Left ventricle myocardium inferior (tissue), 1 donor: ENCODE results near the gene ASB18. TPM values are rescaled to one million over a fixed set of nuclear protein-coding genes. Genes with fewer than 3 reads are reported as not detected.

Experiments used
- DNase-seq: peaks from one replicate; pipeline ENCODE4 v3.0.0-alpha.2; 2020
- H3K27ac ChIP-seq: fragments of 200-600 bp; replicated peaks from 2 replicates; pipeline ENCODE4 v1.8.0; 2021
- H3K27me3 ChIP-seq: fragments of 200-600 bp; 2 replicates; pipeline ENCODE4 v1.8.0; 2021; ENCODE audit warnings: low read depth
- H3K36me3 ChIP-seq: fragments of 200-600 bp; 2 replicates; pipeline ENCODE4 v1.8.0; 2021
- H3K4me1 ChIP-seq: fragments of 200-600 bp; 2 replicates; pipeline ENCODE4 v1.8.0; 2021
- H3K4me3 ChIP-seq: fragments of 200-600 bp; 2 replicates; pipeline ENCODE4 v1.8.0; 2021; ENCODE audit warnings: mild to moderate bottlenecking, moderate library complexity
- H3K9me3 ChIP-seq: fragments of 200-600 bp; replicated peaks from 2 replicates; pipeline ENCODE4 v1.8.0; 2021
- CTCF ChIP-seq: fragments of 200-600 bp; IDR thresholded peaks from 2 replicates; pipeline ENCODE4 v1.8.0; 2021; ENCODE audit warnings: antibody characterized with exemption, mild to moderate bottlenecking, borderline replicate concordance
- intact Hi-C: fragments of 100-400 bp; cut with micrococcal nuclease; formaldehyde crosslinking; loops from one replicate; pipeline ENCODE4 v1.11.0; 2022
- total RNA-seq: library from RNA; stranded (reverse); fragmentation: NEBNext Ultra II Directional; extraction: Animal tissue kit (Norgen Biotek cat#: 25700); gene quantifications from one replicate; pipeline ENCODE4 v1.2.1, GENCODE V29; 2021
- donor health status: DM: no; HTN: yes; CAD: no; lungs with severe emphysema.

The ASB18 gene
- total RNA-seq, 1 donor from 2014 or later: 11.3 TPM

GRCh38 chr2:236173036-236173728, 91.0 kb downstream of the ASB18 start:
- intact Hi-C loops: no loop called here
- DNase-seq: no peak
- H3K27ac ChIP-seq: no peak overlapping the region
- H3K4me1 ChIP-seq: peaks cover 55% of the 10 kb centered on the region
- TF ChIP-seq CTCF: no peak
- no peaks in the 10 kb centered on the region for H3K9me3 ChIP-seq
- no peak overlapping the region for H3K4me3 ChIP-seq
- peaks cover 100% of the 10 kb centered on the region for H3K27me3 ChIP-seq
- no peaks in the 10 kb centered on the region for H3K36me3 ChIP-seq

GRCh38 chr2:236172255-236173035, 91.8 kb downstream of the ASB18 start:
- intact Hi-C loops: no loop called here

GRCh38 chr2:236171680-236172254, 92.4 kb downstream of the ASB18 start:
- H3K27ac ChIP-seq: no peak overlapping the region
- no peak overlapping the region for H3K4me3 ChIP-seq
- peaks cover 100% of the 10 kb centered on the region for H3K27me3 ChIP-seq
- no peaks in the 10 kb centered on the region for H3K9me3 ChIP-seq
- no peaks in the 10 kb centered on the region for H3K36me3 ChIP-seq
- intact Hi-C loops: no loop called here
- peaks cover 61% of the 10 kb centered on the region for H3K4me1 ChIP-seq
- DNase-seq: no peak
- TF ChIP-seq CTCF: no peak

More at GRCh38 chr2:236172255-236173035, 91.8 kb downstream of the ASB18 start:
- Histone ChIP-seq H3K9me3 (no peaks in the 10 kb centered on the region), H3K36me3 (no peaks in the 10 kb centered on the region), H3K27ac (no peak overlapping the region), H3K27me3 (peaks cover 100% of the 10 kb centered on the region), H3K4me1 (peaks cover 55% of the 10 kb centered on the region), H3K4me3 (no peak overlapping the region)
- DNase-seq: no peak
- TF ChIP-seq CTCF: no peak

- no peak overlapping the region for H3K4me3 ChIP-seq
- no peak for TF ChIP-seq CTCF
- DNase-seq: no peak
- intact Hi-C loops: no loop called here
- H3K9me3 ChIP-seq: no peaks in the 10 kb centered on the region
- H3K4me1 ChIP-seq: peaks cover 66% of the 10 kb centered on the region
- H3K27ac ChIP-seq: no peak overlapping the region
- peaks cover 100% of the 10 kb centered on the region for H3K27me3 ChIP-seq
- H3K36me3 ChIP-seq: no peaks in the 10 kb centered on the region
These were observed 93.0 kb downstream of the ASB18 start for GRCh38 chr2:236171181-236171679.

- peaks cover 100% of the 10 kb centered on the region for H3K27me3 ChIP-seq
- peaks cover 72% of the 10 kb centered on the region for H3K4me1 ChIP-seq
These were observed 93.5 kb downstream of the ASB18 start for GRCh38 chr2:236170590-236171165.

More at GRCh38 chr2:236170590-236171165, 93.5 kb downstream of the ASB18 start:
- intact Hi-C loops: no loop called here
- no peak for DNase-seq
- no peak overlapping the region for H3K27ac ChIP-seq
- TF ChIP-seq CTCF: no peak
- no peaks in the 10 kb centered on the region for H3K9me3 ChIP-seq
- no peak overlapping the region for H3K4me3 ChIP-seq
- H3K36me3 ChIP-seq: no peaks in the 10 kb centered on the region
